GM18508 (cell line): Measurements from ENCODE around the gene GRID1.

ENCODE experiments used
- ATAC-seq: cut with Tn5 transposase; IDR thresholded peaks from one replicate; pipeline ENCODE4 v1.9.1; 2021; ENCODE audit warnings: moderate number of reproducible peaks; ENCODE audit not compliant: insufficient read depth, unreplicated experiment

GRID1 gene

DNA sequence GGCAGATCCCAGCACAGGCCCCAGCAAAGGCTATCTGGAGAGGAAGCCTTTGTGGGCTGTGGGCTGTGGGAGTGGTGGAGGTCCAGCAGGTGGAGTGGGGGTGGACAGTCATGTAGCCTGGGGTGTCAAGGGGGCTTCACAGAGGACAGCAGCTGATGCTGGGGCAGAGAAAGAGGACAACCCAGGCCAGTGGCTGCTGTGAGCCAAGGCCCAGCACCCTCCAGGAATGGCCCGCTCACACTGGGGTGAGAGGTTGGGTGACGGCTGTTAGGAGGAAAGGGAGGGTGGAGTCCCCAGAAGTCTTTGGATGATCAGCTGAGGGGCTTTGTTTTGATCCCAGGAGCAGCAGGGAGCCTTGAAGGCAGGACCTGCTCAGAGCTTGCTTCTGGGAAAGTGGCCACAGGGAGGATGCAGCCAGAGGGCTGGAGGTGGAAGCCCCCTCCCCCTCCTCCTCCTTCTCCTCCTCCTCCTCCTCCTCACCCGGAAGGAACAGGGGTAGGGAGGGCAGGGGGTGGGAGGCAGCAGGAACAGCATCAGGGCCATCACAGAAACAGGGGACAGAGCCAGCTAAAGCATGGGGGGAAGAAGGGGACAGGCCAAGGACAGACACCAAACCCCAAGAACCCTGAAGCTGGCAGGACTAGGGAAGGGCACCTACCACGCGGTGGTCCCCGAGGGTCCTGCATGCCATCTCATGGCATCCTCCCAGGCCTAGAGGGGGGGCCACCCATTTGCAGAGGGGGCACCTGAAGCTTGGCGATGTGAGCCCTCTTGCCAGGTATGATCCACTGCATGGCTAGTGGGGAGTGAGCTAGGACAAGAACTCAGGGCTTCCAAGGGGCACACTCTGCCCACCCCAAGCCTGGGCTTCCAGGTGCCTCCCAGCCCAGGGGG, 144.9 kb downstream of the GRID1 start:
- no peak for ATAC-seq

DNA sequence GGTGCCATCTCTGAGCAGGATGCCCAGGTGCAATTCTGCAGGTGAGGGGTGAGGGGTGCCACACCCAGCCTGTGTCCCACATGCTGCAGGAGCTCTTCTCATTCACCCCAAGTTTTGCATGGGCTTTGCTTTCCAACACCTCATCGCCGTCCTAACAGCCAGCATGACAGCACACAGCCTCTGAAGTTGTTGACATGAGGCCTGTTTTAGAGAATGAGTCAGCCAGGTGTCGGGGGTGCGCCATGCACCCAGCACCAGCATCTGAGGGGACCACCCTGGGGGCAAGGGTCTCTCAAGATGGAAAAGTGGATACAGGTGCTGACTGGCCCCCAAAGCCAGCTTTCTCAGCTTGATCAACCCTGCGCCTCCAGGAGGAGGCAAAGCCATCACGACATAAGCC, 146.0 kb downstream of the GRID1 start:
- ATAC-seq = no peak

DNA sequence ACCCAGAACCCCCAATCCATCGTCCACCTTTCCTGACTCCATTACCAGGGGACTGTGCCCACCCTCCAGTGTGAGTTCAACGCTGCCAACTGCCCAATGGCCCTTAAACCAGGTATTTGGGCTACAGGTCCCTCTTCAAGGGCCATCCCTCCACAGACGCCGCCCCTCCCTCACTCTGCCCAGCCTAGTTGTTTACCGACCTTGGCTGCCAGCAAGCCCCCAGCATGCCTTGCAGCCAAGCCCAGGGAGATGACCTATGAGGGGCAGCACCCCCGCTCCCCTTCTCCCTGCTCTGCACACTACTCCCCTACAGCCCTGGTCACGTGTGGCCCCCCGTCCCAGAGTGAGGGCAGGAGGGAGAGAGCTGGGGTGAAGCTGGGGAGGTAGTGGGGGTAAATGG, 147.3 kb downstream of the GRID1 start:
- no peak for ATAC-seq

DNA sequence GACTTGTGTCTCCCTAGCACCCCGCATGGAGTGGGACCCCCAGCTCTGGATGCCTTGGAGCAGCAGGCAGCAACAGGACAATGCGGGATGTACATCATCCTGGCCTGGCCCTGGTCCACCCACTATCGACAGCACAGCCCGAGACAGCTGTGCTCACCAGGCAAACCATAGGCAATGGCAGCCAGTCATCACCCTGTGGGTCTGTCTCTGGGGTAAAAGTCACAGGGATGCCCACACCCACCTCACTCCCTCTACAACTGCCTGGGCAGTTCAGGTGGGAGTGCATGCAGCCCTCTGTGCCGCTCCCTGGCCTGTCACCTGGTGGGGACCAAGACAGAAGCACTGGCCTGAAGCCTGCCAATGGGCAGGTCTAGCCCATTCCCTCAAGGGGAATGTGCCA, 147.8 kb downstream of the GRID1 start:
- ATAC-seq = no peak

DNA sequence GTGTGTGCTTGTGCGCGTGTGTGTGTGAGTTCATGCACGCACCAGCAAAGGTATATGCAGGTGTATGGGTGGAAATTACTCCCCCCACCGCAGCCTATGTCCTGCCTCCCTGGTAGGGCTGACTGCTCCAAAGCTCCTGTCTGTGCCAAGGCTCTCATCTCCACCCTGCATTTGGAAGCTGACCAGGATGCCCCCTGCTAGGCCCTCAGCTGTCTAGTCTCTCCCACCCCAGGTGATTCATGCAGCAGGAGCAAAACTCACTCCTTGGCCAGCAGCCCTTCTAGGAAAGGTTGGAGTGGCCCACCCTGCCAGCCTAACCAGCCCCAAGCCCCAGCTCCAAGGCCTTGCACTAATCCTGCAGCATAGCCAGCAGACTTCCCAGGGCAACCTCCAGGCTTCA, 148.4 kb downstream of the GRID1 start:
- no peak for ATAC-seq

DNA sequence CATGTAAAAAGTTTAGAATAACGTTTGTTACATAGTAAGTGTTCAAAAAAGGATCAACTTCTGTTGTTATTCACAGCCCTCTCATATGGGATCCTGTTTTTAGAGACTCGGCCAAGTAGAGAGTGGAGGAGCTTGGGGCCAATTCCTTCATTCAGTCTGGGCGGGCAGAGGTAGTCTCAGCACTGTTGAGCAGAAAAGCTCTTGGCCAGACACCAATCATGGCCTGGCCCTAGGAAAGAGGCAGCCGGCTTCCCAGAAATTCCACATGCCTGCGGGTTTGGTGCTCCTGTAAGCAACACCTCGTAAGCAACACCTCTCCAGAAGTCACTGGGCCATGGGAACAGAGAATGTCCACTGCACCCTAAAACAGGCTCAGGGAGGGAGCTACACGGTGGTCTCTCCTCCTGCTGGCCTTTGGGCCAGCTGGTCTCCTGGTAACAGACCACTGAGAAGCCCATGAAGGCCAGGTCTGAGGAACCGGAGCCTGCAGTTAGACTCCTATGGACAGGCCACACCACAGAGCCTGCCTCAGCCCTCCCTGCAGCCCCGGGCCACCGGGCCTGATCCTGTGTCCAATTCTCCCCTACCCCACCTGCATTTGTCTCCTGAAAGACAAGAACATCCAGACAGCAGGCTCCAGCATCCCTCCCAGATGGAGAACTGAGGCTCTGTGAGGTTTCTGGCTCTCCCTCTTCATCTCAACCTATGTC, 149.1 kb downstream of the GRID1 start:
- no peak for ATAC-seq

DNA sequence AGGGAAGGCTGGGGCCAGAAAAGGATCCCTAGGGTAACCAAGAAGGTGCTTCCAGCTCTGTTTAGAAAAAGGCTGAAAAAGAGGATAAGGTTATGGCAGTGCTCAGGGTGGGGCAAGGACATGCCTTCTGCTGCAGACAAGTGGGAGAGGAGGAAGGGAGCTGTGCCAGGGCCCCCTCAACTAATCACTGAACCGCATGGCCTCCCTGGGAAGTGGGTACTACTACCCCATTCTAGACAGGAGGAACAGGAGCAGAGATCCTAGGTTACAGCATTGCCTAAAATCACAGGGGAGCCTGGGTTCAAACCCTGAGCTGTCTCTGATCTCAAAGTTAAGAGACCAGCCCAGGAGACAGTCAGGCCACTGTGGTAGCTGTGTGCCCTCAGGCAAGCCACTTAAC, 149.7 kb downstream of the GRID1 start:
- ATAC-seq = no peak

DNA sequence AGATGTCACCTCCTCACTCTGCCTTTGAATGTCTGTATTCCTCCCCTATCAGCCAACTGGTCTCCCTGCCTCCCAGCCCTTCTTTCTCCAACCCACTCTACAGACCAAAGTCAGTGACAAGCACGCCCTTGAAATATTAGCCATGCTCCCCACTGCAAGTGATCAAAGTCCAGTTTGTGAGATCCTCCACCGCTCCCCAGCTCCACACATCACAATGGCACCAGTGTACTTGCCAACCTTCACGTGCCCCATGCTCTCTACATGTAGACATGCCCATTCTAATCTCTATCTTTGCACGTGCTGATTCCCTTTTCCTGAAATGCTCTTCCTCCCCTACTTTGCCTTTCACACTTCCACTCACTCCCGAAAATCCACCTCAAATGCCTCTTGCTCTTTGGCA, 150.9 kb downstream of the GRID1 start:
- ATAC-seq = no peak

DNA sequence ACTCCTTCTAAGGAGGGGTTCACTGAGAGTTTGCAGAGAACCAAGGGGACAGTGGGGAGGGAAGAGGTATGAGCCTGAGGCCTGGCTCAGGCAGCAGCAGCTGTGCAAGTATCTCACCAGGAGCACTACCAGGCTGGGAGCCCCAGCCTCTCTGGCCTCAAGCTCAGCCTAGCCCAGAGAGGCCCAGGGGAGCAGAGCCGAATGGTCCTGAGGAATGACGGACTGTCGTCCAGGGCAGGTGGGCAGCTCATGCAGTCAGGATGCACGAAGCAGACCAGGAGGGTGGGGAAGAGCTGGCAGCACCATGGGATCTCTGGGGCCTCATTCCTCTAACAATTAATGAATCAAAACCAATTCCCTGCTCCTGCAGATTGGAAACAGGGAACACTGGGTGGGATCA, 151.5 kb downstream of the GRID1 start:
- no peak for ATAC-seq

DNA sequence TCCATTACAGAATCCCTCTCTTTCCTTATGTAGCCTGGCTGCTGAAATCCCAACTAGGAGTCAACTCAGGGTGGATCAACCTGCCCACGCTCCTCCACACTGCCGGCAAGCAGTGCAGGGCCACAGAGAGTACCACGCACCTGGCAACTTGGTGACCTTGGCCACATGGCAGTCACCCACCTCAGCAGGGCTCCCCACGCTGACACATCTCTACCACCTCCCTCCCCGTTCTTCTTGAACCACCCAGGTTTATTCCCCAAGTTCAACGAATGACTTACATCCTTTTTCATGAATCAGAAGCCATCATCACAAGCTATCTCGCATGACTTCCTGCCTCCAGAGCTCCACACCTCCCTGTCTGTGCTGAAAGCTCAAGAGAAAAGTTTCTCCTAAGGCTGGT, 153.4 kb downstream of the GRID1 start:
- ATAC-seq = no peak

DNA sequence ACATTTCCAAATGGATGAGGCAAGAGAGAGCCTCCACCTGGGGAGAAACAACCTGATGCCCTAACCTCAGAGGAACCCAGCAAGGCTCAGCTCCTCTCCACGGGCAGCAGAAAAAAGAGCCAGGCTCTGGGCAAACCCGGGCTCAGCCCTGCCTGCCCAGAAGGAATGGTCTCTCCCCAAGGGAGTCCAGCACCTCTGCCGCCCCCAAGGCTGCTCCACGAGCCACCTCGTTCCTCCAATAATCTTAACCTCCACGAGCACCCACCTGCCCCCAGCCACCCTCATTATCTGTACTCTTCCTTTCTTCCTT, 154.2 kb downstream of the GRID1 start:
- no peak for ATAC-seq

DNA sequence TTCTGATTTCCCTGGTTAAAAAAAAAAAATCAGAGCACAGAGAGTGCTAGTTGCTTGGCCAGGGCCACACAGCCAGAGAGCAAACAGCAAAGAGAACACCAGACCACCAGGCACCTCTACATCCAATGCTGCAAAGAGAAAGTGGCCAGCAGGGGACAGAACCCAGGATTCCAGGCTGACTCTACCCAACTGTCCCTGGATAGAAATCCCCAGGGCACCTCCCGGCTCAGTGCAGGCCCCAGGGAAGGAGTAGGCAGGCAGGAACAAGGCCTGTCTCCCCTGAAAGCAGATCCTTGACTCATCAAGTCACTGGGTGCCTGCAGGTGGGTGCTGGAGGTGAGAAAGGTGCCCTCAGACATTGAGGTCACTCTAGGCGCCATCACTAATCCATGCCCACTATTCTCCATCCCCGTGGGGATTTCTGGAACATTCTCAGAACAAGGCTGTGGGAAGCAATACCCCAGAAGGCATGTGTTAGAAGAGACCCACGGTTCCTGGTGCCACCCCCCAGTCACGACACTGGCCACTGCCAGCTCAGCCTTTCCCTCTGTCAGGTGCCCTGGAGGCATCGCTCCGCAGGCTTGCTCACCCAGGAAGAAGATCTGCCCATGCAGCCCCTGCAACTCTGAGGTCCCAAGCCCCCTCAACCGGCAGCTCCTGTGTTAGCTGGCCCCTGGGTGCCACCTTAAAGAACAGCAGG, 154.8 kb downstream of the GRID1 start:
- ATAC-seq = no peak

DNA sequence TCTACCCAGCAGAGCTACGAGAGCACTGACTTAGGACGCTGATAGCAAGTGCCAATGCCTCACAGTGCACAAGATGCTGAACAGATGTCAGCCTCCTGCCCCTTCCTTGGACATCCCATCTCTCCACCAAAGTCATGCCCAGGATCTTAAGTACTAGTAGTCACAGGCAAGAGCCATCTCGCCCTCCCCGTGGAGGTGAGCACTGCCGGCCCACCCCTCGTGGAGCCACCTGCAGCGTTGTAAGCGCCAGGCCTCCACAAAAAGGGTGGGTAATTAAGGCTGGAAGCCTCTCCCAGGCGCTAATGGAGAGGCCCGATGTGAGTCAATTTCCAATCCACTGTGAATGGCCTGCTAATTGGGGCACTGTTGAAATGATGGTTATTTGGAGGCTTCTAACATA, 156.2 kb downstream of the GRID1 start:
- ATAC-seq = no peak

DNA sequence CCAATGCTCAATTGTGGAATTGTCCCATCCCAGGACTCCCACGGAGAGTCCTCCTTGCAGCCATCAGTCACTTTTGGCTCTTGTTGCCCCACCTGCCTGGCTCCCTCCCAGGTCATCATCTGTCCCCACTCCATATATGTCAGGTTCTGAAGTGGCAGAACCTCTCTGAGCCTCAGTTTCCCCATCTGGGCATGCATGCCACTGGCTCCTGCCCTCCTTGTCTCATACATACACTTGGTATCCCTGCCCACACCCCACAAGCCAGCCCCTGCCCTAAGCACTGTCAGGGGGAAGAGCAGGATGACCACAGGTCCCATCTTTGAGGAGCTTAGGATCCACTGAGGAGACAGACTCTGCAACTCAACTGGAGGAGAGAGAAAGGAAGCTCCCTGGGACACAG, 156.9 kb downstream of the GRID1 start:
- no peak for ATAC-seq

DNA sequence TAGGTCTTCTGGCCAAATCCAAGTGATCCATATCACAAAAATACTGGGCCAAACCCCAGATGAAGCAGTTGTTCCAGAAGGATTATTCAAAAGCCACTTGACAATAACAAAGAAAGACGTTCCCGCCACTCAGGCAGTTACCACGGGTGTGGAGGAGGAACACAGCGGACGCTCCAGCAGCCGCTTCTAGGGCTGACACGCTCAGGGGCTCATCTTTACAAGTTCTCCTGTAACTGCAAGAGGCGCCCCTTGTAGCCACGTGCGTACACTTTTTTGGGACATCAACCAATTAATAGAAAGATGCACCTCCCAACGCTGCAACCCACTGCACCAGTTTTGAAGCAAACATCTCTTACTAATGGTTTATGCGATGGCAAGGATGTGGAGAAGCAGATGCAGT, 159.4 kb downstream of the GRID1 start:
- no peak for ATAC-seq

DNA sequence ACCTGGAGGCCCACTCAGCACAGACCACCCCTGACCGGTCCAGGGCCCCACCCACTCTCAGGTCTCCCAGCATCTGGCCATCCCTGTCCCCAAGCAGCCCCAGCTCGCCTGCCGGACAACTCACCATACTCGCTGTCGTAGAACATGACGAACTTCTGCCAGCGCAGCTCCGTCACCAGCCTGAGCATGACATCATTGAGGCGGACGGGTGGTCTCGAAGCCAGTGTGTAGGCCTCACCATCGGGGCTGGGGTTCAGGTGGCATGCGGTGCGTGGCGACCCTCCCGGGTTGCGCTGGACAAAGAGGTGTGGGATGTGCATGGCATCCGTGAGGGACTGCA, 160.4 kb downstream of the GRID1 start:
- no peak for ATAC-seq

DNA sequence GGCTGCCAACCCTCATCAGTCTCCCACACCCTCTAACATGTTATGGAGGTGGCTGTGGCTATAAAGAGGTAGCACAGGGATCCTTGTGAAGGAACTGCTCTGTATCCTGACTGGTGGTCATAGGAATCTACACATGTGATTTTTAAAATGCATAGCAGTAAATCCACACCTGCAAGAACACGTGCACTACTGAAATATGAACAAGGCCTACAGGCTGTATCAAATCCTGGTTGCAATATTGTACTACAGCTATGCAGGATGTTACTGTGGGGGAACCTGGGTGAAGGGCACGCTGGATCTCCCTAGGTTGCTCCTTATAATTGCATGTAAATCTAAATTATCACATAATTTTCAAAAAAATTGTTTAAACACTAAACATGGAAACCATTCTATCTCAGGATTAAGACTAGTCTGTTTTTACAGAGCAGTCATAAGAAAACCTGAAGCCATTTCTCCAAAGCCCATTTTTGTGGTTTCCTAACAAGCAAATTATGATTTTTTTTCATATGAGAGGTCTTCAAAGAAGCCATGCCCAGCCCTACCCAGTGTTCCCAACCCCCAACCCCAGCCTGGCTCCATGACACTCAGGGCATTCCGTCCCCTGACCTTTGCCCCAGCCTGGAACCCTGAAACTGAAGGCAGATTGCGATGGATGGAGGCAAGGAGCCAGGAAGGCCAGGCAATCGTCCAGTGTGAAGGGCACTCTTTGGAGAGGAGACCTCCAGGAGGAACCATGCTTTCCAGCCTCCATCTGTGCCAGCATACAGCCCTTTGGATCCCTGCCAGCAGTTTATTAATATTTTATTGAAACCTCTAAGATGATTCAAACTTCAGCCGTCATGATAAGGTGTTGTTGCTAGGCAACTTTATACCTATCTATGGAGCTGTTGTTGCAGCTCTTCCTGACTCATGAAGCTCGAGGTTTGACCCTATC, 161.0 kb downstream of the GRID1 start:
- no peak for ATAC-seq

DNA sequence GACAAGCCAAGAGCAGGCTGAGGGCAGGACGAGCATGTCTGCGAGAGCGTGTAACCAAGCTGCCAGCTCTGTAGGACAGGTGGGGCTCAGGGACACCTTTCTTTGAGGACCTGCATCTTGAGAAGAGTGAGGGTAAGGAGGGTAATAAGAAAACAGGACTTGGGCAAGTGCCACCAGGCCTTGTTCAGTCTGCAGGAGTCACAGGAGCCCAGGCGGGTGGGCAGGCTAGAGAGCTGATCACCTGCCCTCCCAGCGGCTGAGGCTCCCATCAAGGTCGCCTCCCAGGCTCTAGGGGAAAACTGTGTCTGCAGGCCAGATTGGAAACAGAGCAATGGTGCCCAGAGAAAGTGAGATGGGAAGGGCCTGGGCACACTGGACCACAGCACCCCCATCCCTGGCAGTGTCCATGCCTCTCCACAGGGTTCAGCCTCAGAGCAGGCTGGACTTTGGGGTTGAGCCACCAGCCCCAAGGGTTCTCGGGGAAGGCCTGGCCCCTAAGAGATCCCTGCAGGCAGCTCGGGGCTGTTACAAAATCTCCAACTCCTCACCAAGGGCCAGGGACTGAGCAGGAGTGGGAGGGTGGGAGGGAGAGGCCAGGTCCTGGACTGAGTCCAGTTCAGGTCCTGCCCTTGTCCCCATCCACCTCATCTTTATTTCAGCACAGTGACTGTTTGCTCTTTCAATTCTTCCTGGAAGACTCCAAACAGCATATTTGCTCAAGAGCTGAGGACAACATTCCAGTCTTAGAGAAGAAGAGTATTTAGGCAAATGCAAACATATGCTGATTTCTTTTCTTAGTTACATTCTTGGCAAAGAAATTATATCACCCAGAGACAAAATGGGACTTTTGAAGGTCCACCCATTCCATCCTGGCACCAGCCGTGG, 161.9 kb downstream of the GRID1 start:
- no peak for ATAC-seq

DNA sequence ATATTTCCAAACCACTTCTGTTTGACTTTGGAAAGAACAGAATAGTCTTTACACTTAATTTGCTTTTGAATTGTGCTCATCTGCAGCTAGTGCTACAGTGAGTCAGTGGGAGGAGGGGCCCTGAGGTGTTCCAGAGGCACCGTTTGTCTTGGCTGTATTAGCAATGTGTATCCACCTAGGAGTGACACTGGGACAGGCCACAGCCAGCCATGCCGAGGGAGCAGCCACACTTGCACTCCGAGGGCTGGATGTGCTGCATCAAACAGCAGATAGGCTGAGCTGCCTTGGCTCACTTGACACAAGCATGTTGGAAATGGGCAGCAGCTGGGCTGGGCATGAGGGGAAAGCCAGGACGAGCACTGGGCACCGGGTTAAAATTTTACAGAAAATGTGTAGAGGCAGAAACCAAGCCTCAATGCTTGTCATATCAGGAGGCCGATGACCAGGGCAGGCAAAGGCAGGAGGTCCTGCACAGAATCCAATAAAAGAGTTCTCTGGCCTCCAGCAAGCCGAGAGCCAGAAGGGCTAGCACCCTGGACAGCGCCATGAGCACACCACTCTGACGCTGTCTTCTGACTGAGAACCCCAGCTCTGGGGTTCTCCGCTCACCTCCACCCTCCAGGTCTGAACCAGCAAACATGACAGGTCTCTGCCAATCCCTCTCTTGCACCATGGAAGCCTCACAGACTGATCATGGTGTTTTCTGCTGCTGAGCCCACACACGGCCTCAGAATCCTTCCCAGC, 163.3 kb downstream of the GRID1 start:
- no peak for ATAC-seq
